ENCODE data around the gene MYO18A.

MYO18A gene

DNA sequence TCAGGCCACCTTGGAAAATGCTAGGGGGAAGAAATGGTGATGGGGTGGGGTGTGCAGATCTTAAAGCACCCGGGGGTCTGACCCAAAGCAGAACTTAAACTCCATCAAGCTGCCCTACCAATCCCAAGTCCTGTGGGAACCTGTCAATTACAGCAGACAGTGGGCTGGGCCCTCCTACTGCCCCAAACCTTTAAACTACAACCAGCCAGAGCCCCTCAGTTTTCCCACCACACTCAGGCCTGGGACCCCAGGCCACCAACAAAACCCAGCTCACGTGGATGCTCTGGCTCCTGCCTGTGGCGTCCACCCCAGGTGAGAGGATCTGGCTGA is 2.7 kb downstream of the MYO18A start:
- TF ChIP-seq TAF1 (IDR thresholded peaks at IDR 0.05; ENCODE audit: borderline replicate concordance, insufficient read depth, low read length) = no peak
- no peak for TF ChIP-seq SIN3A (IDR thresholded peaks at IDR 0.05; ENCODE audit: borderline replicate concordance, insufficient read depth, low read length)
- no peak for TF ChIP-seq POLR2AphosphoS5 (IDR thresholded peaks at IDR 0.05; ENCODE audit: low read depth, low read length)
- TF ChIP-seq, protein P1, sequence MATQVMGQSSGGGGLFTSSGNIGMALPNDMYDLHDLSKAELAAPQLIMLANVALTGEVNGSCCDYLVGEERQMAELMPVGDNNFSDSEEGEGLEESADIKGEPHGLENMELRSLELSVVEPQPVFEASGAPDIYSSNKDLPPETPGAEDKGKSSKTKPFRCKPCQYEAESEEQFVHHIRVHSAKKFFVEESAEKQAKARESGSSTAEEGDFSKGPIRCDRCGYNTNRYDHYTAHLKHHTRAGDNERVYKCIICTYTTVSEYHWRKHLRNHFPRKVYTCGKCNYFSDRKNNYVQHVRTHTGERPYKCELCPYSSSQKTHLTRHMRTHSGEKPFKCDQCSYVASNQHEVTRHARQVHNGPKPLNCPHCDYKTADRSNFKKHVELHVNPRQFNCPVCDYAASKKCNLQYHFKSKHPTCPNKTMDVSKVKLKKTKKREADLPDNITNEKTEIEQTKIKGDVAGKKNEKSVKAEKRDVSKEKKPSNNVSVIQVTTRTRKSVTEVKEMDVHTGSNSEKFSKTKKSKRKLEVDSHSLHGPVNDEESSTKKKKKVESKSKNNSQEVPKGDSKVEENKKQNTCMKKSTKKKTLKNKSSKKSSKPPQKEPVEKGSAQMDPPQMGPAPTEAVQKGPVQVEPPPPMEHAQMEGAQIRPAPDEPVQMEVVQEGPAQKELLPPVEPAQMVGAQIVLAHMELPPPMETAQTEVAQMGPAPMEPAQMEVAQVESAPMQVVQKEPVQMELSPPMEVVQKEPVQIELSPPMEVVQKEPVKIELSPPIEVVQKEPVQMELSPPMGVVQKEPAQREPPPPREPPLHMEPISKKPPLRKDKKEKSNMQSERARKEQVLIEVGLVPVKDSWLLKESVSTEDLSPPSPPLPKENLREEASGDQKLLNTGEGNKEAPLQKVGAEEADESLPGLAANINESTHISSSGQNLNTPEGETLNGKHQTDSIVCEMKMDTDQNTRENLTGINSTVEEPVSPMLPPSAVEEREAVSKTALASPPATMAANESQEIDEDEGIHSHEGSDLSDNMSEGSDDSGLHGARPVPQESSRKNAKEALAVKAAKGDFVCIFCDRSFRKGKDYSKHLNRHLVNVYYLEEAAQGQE (IDR thresholded peaks at IDR 0.05; ENCODE audit: insufficient read depth in 1 of 2, low read depth in 2 of 2, low read length in 2 of 2) = no peak

DNA sequence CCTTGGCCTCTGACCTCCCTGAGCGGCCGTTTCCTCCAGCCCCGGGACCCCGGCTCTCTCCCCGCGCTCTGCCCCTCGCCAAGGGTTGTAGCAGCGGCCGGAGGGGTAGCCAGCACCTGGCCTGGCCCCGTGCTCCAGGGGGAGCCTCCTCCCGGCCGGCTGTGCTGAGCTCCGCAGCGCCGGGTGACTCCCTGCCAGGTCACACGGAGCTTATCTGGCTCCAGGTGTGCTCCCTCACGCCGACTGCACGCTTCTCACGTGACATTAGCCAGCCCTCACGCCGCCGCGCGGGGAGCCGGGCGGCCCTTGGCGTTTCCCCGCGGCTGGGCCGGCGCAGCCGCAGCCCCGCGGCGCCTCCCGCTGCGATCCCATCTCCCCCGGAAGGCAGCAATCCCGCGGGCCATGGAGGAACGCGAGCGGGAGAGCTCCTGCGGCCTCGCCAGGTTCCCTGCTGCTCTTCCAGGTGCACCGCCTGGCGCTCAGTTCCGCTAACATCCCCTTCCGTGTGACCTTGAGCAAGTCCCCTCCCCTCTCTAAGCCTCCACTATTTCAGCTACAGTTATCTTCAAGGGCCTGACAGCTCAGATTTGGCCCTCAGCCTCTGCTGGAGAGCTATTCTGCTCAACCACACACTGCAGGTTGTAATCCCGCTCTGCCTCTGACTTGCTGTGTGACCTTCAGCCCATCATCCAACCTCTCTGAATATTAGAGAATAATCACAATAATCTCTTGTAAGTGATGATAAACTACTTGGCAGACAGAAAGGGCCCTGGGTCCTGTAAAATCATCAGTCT is 3.4 kb downstream of the MYO18A start:
- TF ChIP-seq FOXP2 (optimal IDR thresholded peaks at IDR 0.05; ENCODE audit: borderline replicate concordance, extremely low read depth, extremely low read length, insufficient read depth) = no peak
- no peak for TF ChIP-seq POLR2AphosphoS5 (IDR thresholded peaks at IDR 0.05; ENCODE audit: low read depth, low read length)
- no peak for TF ChIP-seq TAF1 (IDR thresholded peaks at IDR 0.05; ENCODE audit: borderline replicate concordance, insufficient read depth, low read length)

DNA sequence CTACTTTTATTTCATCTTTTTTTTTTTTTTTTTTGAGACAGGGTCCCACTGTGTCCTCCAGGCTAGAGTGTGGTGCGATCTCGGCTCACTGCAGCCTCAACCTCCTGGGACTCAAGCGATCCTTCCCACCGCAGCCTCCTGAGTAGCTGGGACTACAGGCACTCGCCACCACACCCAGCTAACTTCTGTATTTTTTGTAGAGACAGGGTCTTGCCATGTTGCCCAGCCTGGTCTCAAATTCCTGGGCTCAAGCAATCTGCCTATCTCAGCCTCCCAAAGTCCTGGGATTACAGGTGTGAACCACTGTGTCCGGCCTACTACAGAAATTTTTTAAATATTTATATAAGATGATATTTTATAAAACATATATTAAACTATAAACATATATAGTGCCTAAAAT is 4.8 kb downstream of the MYO18A start:
- TF ChIP-seq, protein P1 (IDR thresholded peaks at IDR 0.05; ENCODE audit: insufficient read depth in 1 of 2, low read depth in 2 of 2, low read length in 2 of 2) = no peak
- TF ChIP-seq TAF1 (IDR thresholded peaks at IDR 0.05; ENCODE audit: borderline replicate concordance, insufficient read depth, low read length) (no peak), SIN3A (IDR thresholded peaks at IDR 0.05; ENCODE audit: borderline replicate concordance, insufficient read depth, low read length) (no peak), FOXP2 (optimal IDR thresholded peaks at IDR 0.05; ENCODE audit: borderline replicate concordance, extremely low read depth, extremely low read length, insufficient read depth) (no peak), POLR2AphosphoS5 (IDR thresholded peaks at IDR 0.05; ENCODE audit: low read depth, low read length) (no peak)

DNA sequence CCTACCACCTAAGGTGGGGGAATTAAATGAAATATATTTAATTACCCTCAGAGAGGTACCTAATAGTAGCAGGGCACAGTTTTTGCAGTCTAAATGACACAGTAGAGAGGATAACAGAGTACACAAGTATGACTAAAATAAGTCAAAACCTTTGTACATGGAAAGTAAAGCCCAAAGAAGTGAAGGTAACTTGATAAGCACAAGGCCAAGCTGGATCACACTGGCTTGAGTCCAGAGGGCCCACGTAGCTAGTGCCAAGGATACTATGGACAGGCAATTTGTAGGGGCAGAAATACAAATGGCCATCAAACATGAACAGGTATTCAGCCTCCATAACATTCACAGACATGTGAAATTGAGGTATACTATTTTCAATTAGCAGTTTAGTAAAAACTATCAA is 7.6 kb downstream of the MYO18A start:
- TF ChIP-seq TAF1 (IDR thresholded peaks at IDR 0.05; ENCODE audit: borderline replicate concordance, insufficient read depth, low read length) (no peak), SIN3A (IDR thresholded peaks at IDR 0.05; ENCODE audit: borderline replicate concordance, insufficient read depth, low read length) (no peak), POLR2AphosphoS5 (IDR thresholded peaks at IDR 0.05; ENCODE audit: low read depth, low read length) (no peak), FOXP2 (optimal IDR thresholded peaks at IDR 0.05; ENCODE audit: borderline replicate concordance, extremely low read depth, extremely low read length, insufficient read depth) (no peak)
- TF ChIP-seq, protein P1 (IDR thresholded peaks at IDR 0.05; ENCODE audit: insufficient read depth in 1 of 2, low read depth in 2 of 2, low read length in 2 of 2) = no peak

DNA sequence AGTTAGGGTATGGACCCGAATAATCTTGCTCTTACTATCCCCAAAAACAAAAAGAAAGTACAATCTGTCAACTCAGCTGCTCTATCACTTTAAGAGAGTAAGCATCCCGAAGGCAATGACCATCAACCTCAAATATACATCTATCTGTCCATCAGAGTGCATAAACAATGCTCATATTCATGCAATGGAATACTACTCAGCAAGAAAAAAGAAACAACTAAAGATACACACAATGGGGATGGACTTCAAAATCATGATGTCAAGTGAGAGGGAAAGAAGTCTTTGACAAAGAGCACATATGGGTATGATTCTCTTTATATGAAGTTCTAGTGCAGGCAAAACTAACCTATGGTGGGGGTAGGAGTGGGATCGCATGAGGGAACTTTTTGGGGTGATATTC is 9.5 kb downstream of the MYO18A start:
- TF ChIP-seq POLR2AphosphoS5 (IDR thresholded peaks at IDR 0.05; ENCODE audit: low read depth, low read length) = no peak
- TF ChIP-seq SIN3A (IDR thresholded peaks at IDR 0.05; ENCODE audit: borderline replicate concordance, insufficient read depth, low read length) = no peak
- no peak for TF ChIP-seq TAF1 (IDR thresholded peaks at IDR 0.05; ENCODE audit: borderline replicate concordance, insufficient read depth, low read length)
- no peak for TF ChIP-seq FOXP2 (optimal IDR thresholded peaks at IDR 0.05; ENCODE audit: borderline replicate concordance, extremely low read depth, extremely low read length, insufficient read depth)
- TF ChIP-seq, protein P1 (IDR thresholded peaks at IDR 0.05; ENCODE audit: insufficient read depth in 1 of 2, low read depth in 2 of 2, low read length in 2 of 2) = no peak
